ENCODE measurements around the gene KCTD3.

KCTD3 gene

DNA sequence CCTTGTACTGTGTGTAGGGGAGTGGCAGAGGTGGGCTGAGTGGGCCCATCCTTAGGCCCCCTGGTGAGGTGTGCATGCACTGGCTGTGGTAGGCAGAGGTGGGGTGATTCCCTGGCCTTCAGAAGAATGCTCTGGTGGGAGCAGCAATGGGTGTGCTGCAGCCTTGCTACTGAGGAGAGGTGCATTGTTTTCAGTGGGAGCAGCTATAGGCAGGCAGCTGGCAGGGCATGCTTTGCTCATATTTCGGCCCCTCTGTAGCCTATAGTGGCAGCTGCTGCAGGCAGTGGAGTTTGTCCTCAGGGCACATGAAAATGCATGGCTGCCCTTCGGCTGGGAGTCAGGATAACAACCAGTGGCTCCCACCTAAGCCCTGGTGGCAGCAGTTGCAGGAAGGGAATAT is 10.1 kb upstream of the KCTD3 start:
- DNase-seq (ENCODE audit: low read depth) = no peak

DNA sequence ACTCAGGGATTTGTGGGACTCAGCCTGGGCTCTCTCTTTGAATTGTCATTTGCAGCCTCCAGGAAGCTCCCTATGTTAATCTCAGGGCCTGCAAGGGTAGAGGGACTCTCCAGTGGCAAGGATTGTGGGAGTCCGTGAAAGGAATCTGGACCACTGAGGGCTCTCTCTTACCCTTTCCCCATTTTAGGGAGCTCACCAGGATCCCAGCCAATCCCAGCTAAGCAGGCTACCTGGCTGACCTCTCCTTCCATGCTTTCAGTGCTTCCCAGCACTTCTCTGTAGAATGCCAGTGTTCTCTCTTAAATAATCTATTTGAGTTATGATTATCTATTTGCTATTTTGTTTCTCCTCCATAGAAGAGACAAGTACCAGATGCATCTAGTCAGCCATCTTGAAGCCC is 9.6 kb upstream of the KCTD3 start:
- no peak for DNase-seq (ENCODE audit: low read depth)

DNA sequence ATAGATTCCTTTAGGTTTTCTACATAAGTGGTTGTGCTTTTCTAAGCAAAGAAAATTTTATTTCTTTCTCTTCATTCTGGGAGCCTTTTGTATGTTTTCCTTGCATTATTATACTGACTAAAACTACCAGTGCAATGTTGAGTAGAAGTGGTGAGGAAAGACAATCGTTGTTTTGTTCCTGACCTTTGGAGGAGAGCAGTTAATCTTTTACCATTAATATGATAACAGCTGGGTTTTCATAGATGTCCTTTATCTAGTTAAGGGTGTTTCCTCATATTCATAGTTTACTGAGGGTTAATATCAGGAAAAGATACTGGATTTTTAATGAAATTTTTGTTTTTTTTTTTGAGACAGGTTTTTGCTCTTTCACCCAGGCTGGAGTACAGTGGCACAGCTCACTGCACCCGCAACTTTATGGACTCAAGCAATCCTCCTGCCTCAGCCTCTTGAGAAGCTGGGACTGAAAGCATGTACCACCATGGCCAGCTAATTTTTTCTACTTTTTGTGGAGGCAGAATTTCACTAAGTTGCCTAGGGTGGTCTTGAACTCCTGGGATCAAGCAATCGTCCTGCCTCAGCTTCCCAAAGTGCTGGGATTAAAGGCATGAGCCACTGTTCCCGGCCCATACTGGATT is 9.0 kb upstream of the KCTD3 start:
- no peak for DNase-seq (ENCODE audit: low read depth)

DNA sequence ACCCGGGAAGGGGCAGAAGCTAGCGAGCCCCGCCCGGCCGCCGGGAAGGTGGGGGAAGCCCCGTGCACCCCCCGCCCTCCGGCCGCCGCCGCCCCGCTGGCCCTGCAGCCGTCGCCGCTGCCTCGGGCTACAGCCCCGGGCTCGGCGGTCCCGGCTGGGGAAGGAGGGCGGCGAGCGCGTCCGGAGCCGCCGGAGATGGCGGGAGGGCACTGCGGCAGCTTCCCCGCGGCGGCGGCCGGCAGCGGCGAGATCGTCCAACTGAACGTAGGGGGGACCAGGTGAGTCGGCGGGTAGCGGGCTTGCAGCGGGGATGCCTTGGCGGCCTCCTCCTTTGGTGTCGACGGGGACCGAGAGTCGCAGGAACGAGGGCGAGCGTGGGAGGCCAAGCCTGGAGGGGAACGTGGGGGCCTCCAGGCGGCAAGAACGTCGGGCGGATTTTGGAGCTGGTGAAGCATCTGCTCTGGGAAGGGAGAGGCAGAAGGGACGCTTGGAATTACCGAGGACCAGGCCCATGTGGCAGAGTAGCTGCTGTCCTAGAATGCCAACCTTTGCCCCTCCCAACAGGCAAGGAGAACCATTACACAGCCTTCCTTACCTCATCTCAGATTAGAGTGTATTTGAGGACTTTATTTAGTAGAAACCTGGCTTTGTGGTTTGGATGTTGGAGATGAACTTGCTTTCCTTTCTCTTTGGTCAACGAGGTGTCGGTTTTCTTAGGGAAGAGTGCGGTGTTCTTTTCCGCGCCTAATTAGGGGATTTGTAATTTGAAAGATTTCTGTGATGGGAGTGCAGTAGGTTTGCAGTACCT is 591 bp downstream of the KCTD3 start:
- peak; percentile 71 for DNase-seq (ENCODE audit: low read depth)

DNA sequence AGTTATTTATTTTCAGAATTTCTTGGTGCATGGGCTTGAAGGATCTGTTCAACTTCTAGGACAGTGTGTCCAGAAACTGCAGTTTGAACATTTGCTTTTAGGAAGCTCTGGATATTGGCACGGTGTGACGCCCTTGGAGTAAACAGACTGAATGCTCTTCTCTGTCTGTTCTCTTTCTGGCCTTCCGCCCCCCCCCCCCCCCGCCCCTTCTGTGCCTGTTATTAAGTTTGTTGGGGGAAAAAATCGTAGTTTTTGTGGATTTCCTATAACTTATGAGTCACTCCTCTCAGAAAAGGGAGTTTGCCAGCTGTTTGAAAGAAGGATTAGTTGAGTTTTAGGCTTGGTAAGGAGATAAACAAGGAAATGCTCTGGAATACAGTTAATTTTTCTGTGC is 1.2 kb downstream of the KCTD3 start:
- DNase-seq (ENCODE audit: low read depth) = peak; percentile 76

DNA sequence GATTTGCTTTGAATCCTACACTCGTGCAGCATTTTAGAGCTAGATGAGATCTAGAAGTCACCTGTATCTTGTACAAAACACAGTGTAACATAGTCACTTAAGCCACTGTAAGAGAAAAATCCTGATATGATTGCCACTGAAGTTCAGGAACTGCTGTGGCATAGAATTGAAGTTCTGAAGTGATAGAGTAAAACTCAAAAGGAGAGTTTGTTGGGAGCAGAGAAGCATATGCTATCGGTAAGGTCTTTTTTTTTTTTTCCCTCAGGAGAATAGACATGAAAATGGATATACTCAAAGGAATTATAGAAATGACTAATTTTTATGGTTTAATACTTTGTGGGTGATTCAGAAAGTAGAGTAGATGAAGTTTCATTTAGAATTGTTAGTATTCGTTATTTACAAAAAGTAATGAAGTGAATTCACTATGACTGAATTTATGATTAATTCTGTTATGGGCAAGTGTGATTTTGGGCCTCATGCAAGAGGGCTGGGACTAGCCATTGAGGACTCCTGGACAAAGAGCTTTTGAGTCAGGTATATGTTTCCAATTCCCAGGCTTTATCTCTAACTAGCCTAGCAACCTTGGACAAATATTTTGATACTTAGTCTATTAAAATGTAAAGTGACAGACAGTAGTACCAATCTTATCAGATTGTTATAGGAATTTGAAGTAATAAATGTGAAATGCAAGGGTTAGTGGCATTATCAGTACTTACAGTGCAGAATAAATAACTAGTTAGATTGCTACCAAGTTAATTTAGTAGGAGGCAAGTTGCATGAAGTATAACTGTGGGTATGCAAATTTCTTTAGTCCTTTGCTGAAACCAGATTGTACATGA is 3.1 kb downstream of the KCTD3 start:
- peak; percentile 57 for DNase-seq (ENCODE audit: low read depth)

DNA sequence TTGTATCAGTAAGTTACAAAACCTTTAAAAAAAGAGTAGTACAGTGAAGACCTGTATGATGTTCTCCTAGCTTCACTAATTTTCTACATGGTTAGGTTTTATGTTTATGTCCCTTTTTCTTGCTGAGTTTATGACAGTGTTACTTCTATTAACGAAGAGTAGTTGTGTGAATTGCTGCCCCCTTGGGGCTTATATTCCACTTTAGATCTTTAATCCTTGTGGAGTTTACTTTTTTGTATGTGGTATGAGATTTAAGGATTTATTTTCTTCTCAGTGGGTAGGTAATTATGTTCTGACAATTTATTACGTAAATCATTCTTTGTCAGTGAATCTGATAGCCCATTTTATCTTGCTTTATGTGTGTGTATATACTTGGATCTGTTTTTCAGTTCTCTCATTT is 14.8 kb downstream of the KCTD3 start:
- no peak for DNase-seq (ENCODE audit: low read depth)

DNA sequence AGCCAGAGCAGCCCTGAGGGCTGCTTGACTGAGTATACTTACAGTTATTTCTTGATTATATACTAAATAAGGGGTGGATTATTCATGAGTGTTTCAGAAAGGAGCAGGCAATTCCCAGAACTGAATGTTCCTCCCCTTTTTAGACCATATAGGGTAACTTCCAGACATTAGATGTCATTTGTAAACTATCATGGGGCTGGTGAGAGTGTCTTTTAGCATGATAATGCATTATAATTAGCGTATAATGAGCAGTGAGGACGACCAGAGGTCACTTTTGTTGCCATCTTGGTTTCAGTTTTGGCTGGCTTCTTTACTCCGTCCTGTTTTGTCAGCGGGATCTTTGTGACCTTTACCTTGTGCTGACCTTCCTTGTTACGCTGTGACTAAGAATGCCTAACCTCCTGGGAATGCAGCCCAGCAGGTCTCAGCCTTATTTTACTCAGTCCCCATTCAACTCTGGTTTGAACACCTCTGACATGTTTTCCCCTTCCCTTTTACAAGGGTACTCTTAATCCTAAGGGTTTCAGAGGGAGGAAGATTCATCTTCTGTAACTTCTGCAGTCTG is 16.2 kb downstream of the KCTD3 start:
- no peak for DNase-seq (ENCODE audit: low read depth)

DNA sequence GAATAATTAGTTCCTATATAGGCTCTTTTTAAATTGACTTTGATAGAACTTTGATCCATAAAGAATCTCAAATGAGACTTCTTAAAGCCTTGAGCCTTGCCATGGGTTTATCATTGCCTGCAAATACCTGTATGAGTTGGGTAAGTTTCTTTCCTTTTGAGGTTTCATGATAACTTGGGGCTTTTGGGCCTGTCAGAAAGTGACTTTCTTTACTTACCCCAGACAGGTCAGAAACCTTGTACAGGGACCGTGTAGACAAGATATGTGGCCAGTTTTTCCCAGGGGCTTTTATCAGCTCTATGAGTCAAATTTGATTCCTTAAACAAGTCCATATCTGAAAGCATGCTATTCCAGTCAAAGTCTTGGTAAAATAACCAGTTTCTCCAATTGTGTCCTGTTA is 17.3 kb downstream of the KCTD3 start:
- no peak for DNase-seq (ENCODE audit: low read depth)

DNA sequence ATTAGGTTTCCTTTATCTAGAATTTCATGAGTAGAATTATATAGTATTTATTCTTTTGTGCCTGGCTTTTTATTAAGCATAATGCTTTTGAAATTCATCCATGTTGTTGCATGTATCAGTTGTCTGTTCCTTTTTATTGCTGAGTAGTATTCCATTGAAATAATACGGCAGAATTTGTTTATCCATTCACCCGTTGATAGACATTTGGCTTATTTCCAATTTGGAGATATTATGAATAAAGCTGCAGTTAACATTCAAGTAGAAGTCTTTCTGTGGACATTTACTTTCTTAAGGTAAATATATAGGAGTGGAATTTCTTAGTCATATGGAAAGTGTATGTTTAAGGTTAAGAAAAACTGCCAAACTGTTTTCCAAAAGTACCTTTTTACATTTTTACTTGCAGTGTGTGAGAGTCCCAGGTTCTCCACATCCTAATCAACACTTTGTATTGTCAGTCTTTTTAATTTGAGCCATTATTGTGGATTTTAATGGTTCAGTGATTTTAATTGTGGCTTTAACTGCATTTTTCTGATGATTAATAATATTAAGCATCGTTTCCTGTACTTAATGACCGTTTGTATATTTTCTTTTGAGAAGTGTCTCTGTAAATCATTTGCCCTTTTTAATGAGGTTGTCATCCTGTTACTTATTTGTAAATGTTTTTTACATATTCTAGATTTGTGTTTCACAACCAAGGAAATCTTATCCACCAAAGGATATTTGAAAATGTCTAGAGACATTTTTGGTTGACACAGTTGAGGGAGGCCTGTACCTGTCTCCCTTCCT is 22.7 kb downstream of the KCTD3 start:
- no peak for DNase-seq (ENCODE audit: low read depth)

DNA sequence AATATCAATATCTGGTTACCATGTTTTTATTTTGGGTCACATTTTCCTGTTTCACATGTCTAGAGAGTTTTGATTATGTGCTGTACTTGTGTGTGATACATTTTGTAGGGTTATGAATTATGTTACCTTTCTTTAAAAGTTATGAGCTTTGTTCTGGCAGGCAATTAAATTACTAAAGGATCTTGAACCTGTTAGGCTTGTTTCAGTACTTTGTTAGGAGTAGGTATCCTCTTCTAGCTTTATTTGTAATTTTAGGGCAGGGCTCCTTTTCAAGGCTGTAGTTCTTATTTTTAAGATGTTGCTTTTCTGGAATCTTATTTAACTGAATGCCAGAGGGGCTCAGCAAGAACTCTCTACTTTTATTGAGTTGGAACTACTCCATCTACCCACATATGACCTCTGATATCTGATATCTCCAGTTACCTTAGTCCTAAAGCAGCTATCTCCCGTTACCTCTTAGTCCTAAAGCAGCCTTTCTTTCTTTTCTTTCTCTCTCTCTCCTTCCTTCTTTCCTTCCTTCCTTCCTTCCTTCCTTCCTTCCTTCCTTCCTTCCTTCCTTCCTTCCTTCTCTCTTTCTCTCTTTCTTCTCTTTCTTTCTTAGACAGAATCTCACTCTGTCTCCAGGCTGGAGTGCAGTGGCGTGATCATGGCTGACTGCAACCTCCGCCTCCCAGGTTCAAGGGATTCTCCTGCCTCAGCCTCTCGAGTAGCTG is 23.8 kb downstream of the KCTD3 start:
- DNase-seq (ENCODE audit: low read depth) = no peak

DNA sequence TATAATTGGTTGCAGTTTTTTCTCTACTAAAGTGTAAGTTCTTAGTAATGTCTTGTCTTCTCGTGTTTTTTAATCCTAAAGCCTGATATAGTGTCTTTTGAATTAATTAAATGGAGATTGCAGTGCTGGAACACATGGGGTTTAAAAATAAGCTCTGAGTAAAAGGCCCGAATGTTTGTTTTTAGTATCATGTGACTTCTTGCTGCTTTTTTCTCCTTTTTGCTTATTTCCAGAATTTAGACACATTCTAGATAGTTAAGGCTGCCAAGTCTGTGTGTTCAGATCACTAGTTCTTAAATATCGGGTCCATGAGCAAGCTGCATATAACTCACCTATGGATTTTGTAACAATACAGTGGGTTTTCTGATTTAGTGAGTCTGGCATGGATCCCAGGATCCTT is 27.5 kb downstream of the KCTD3 start:
- DNase-seq (ENCODE audit: low read depth) = no peak

DNA sequence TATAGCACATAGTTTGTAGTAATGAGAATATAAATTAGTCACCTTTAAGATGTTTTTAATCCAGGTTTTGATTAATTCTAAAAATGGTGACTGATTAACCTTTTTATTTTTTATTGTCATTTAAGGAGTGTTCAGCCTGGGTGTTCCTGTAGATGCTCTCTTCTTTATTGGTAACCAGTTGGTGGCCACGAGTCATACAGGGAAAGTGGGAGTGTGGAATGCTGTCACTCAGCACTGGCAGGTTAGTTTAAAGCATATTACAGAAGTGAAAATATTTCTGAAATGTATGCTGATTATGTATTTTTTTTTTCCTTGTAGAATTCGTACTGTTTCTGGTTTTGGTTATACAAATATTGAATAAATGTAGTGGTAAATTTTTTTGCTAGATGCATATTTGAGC is 28.1 kb downstream of the KCTD3 start:
- peak; percentile 13 for DNase-seq (ENCODE audit: low read depth)

DNA sequence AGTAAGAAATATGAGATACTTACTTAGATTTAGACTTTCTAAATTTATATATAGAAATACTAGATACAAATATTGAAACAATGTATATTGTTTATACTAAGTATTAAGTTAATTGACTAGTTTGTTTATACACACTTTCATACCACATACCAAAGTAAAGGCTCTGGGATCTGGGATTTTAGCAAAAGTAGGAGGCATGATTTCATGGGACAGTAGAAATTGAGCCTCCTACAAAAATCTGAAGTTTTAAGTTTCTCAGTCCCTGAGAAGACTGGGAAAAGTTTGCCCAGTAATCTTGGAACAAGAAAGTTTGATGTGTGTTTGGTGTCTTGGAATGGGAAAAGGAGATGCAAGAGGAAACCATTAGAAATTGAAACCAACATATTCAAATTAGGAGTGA is 30.9 kb downstream of the KCTD3 start:
- DNase-seq (ENCODE audit: low read depth) = no peak

DNA sequence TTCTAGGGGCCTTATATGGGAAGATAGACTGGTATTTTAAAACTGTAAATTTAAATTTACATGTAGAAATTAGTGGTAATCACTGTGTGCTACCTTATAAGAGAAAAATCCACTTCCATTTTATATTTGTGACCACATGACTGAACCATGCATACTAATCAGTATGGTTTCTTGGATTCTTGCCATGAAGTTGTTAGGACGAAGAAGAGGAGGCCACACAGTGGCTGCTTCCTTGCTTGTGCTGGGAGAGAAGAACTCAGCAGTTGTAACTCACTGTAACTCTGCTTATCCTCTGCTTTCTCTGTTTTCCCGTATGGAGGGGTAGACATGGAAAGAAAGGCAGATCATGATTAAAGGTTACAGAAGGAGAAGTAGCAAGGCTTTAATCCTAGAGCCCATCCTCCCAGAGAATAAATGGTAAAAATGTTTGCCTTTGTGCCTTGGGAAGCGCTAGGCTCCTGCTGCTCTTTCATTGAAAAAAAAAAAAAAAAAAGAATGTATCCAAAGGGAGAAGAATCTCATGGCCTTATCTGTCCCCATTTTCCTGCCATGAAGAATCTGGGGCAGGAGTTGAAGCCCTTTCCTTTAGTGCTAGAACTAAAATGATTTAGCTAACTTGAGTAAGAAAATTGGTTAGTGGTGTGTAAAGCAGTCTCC is 32.4 kb downstream of the KCTD3 start:
- peak; percentile 66 for DNase-seq (ENCODE audit: low read depth)

DNA sequence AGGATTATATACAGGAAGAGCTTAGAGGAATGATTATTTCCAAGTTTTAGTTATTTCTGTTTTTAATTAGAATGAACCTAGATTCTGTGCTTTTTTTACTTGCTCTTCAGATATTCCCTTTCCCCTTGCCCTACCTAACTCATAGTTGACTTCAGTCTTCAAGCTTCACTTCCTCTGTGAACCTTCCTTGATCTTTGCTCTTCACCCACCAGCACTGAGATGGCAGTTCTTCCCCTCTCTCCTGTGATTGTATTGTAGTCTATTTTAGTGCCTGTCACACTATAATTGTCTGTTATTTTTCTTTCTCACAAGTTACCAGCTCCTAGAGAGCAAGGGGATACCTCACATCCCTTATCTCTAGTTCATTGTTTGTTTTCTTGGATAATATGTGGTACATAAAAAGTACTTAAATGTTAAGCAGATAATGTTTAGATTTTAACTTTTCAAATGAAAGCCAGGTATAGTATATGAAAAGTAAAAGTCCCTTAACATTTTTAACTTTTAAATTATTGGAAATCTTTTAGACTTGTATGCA is 33.2 kb downstream of the KCTD3 start:
- DNase-seq (ENCODE audit: low read depth) = no peak

DNA sequence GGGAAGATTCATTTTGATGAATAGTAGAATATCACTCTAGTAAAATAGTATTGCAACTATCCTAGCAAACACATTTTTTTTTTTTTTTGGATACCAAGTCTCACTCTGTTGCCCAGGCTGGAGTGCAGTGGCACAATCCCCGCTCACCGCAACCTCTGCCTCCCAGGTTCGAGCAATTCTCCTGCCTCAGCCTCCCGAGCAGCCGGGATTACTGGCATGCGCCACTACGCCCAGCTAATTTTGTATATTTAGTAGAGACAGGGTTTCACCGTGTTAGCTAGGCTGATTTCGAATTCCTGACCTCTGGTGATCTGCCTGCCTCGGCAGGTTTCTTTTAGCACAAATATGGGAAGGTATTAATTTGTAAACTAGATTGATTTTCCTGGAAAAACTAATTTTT is 33.8 kb downstream of the KCTD3 start:
- no peak for DNase-seq (ENCODE audit: low read depth)

DNA sequence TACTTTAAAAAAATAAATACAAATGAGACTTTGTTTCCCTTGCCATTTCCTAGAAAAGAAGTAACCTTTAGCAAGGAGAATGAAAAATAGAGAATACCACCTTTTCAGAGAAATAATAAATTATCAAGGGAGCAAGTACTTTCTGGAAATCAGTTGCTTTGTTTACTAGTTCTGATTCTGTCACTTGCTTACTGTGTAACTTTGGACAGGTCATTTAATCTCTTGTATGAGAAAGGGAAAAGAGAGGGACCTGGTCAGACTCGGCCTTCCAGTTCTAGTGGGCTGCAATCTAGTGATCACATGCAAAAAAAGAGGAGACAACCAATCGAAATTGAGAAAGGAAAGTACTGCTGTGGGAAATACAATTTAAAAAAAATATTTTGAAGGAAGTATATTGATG is 34.2 kb downstream of the KCTD3 start:
- DNase-seq (ENCODE audit: low read depth) = no peak

DNA sequence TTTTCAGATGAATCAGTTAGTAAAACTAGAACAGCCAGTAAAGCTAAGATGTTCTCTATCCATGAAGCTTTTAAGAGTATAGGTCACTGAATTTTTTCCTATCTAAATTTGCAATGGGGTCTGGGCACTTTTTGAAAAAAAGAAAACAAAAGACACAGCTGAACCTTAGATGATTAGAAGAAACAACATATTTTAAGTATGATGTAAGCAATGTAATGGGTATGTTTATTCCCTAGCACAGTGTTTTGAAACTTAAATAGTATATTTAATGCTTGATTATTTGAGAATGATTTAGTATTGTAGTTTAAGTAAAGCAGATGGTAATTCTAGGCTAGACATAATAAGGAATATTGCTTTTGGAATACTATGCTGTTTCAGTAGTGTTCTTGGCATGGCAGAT is 36.2 kb downstream of the KCTD3 start:
- DNase-seq (ENCODE audit: low read depth) = no peak

DNA sequence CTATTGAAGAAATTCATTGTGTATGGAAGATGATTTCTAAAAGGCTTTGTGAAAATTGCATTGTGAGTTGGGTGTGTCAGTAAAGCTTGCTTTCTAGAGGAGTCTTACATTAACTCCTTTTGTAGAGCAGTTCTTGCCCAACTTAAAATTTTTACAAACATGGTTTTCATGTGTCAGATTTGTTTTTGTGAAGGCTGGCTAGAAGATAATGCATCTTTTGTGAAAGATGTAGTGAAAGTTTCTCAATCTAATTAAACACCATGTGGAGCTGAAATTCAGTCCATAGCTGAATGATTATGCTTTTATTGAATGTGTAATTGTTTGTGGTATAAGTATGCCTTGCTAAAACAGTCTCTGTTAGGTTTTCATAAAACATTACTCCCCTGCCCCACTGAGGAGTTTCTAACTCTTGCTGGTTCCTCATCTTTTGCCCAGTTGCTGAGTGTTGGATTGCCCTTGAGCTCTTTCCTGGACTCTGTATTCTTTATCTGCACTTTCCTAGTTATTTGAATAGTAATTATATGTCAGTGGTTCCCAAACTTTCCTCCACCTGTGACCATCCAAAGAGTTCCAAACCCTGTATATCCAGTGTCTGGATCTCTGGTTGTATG is 38.0 kb downstream of the KCTD3 start:
- no peak for DNase-seq (ENCODE audit: low read depth)

Data from ELR (cell line).